Epithelial cell of esophagus (primary cell): ENCODE data around the gene C1orf210.
A peak's percentile ranks its signal among the peaks of the same experiment; 100 is the strongest.

Experiments
- DNase-seq: peaks from one replicate; pipeline ENCODE4 v3.0.0; 2010; ENCODE audit warnings: low read depth
- H3K4me3 ChIP-seq: 2 replicates; pipeline ENCODE4 v1.5.1; 2011; ENCODE audit warnings: mild to moderate bottlenecking, low read length, control low read depth
- TF ChIP-seq, protein P1 (sequence below): IDR thresholded peaks from 2 replicates; pipeline ENCODE4 v1.5.1; 2011; ENCODE audit warnings: low read depth, mild to moderate bottlenecking, low read length, control low read depth, inconsistent platforms; ENCODE audit not compliant: insufficient read depth; ENCODE audit errors: missing control alignments

C1orf210 gene

DNA sequence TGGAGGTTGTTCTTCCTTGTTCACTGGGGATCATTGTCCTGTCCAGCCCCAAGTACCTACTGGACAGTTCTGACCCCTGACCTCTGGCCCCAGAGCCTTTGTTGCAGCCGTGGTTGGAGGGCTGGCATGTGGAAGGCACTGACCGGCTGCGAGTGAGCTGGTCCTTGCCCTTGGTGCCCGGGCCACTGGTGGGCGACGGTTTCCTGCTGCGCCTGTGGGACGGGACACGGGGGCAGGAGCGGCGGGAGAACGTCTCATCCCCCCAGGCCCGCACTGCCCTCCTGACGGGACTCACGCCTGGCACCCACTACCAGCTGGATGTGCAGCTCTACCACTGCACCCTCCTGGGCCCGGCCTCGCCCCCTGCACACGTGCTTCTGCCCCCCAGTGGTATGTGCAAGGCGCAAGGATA, 26.8 kb upstream of the C1orf210 start:
- TF ChIP-seq, protein P1, sequence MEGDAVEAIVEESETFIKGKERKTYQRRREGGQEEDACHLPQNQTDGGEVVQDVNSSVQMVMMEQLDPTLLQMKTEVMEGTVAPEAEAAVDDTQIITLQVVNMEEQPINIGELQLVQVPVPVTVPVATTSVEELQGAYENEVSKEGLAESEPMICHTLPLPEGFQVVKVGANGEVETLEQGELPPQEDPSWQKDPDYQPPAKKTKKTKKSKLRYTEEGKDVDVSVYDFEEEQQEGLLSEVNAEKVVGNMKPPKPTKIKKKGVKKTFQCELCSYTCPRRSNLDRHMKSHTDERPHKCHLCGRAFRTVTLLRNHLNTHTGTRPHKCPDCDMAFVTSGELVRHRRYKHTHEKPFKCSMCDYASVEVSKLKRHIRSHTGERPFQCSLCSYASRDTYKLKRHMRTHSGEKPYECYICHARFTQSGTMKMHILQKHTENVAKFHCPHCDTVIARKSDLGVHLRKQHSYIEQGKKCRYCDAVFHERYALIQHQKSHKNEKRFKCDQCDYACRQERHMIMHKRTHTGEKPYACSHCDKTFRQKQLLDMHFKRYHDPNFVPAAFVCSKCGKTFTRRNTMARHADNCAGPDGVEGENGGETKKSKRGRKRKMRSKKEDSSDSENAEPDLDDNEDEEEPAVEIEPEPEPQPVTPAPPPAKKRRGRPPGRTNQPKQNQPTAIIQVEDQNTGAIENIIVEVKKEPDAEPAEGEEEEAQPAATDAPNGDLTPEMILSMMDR: no peak
- no peak overlapping the region for H3K4me3 ChIP-seq
- DNase-seq: no peak

DNA sequence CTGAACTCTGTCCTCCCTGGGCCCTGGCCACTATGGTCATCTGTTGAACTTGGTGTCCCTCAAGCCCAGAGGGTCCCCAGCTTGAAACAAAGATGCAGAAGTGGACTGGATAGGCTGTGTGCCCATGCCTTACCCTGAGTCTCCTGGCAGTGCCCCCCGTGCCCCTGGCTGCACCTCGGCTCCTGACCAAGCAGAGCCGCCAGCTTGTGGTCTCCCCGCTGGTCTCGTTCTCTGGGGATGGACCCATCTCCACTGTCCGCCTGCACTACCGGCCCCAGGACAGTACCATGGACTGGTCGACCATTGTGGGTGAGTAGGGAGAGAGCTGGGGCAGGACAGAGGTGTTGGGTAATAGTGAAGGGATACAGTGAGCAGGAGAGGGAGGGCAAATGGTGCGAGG, 26.1 kb upstream of the C1orf210 start:
- no peak overlapping the region for H3K4me3 ChIP-seq
- DNase-seq: no peak
- TF ChIP-seq, protein P1: no peak

DNA sequence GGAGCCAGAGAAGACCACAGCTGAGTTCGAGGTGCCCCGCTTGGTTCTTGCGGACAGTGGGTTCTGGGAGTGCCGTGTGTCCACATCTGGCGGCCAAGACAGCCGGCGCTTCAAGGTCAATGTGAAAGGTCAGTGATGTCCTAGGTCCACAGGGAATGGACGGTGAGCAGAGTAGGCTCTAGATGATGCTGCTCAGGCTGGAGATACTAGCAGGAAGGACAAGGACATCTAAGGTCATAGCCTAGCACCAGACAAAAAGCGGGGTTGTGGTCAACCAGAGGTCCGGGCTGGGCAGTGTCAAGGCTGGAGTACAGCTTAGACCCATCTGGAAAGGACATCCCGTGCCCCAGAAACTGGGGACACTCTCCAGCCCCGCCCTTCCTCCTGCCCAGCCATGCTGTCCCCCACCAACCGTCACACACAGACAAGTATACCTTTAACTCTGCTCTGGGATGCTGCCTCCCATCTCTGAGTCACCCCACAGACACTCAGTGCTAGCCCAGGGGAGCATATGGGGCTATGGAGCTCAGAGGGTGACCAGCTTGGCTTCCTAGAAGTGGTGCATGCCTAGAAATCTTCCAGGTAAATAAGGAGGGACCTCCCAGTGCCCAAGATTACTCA, 24.1 kb upstream of the C1orf210 start:
- peak; percentile 37 for DNase-seq
- TF ChIP-seq, protein P1: no peak
- H3K4me3 ChIP-seq: no peak overlapping the region

DNA sequence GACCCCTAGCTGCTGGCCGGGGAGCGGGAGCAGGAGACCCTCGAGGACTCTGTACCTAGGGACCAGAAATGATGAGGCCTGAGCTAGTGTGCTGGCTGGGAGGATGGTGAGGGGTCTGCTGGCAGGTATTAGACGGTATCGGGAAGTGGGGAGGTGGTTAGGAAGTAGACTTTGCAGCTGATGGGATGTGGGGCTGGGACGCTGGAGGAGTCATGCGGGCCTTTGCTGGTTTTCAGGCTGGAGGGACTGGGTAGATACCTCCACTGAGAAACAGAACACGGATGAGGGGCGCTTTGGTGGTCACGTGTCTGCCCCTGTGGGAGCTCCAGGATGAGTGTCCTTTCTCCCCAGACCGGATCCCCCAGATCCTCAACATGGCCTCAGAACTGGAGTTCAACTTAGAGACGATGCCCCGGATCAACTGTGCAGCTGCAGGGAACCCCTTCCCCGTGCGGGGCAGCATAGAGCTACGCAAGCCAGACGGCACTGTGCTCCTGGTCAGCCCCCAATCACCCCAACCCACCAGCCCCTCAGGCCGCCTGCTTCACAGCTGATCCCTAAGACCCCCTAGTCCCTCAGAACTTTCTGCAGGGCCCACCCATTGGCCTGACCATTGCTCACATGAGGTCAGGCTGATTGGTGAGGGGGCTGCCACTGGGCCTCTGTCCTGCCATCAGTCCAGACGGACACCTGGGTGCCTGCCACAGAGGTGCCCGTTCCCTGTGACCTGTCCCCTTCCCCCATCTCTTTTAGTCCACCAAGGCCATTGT, 23.4 kb upstream of the C1orf210 start:
- no peak for DNase-seq
- TF ChIP-seq, protein P1: no peak
- H3K4me3 ChIP-seq: no peak overlapping the region

DNA sequence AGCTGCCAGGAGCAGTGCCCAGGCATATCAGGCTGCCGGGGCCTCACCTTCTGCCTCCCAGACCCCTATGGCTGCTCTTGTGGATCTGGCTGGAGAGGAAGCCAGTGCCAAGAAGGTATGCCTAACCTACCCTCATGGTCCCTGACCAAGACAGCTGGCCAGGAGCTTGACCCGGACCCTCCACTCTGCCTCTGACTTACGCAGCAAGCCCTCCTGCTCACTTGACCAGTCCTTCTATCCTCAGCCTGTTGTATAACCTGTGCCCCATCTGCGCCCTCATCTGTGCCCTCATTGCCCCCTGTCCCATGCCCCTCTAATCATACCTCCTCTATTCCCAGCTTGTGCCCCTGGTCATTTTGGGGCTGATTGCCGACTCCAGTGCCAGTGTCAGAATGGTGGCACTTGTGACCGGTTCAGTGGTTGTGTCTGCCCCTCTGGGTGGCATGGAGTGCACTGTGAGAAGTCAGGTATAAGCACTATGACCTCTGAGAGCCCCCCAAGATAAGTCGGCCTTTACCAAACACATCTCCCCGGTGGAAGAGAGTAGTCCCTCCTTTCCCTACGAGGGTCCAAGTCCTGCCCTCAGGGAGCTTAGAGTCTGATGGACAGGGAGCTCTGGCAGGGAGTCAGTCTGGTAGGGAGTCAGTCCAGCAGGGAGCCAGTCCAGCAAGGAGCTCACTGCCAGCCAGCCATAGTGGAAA, 22.2 kb upstream of the C1orf210 start:
- no peak overlapping the region for H3K4me3 ChIP-seq
- TF ChIP-seq, protein P1: no peak
- no peak for DNase-seq

DNA sequence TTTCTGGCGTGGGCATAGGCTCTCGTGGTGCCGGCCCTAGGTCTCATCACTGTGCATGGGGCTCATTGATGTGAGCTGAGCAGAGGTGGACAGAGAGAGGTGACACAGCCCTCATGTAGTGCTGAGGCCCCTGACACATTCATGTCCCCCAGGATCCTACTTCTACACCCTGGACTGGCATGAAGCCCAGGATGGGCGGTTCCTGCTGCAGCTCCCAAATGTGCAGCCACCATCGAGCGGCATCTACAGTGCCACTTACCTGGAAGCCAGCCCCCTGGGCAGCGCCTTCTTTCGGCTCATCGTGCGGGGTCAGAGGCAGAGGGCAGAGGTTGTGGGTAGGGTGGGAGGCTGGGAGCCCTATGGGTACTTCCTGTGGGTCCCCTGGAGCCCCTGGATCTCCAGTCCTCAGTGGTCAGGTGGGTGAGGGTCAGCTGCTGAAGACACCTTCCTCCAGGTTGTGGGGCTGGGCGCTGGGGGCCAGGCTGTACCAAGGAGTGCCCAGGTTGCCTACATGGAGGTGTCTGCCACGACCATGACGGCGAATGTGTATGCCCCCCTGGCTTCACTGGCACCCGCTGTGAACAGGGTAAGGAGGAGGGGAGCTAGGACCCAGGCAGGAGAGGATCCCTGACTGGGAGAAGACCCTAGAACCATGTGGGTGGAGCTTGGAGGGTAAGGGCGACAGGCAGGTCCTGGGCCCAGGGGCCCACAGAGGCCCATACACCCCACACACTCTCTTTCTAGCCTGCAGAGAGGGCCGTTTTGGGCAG, 21.5 kb upstream of the C1orf210 start:
- DNase-seq: no peak
- H3K4me3 ChIP-seq: no peak overlapping the region
- TF ChIP-seq, protein P1: no peak
